NCI-H146 treated with DMSO at 0.1 percent for 48 hours (cell line): ENCODE data around the gene MTCL1.

Experiments
- DNase-seq: peaks from one replicate; lab custom pipeline; 2025; ENCODE audit not compliant: unreplicated experiment; lab: John Stamatoyannopoulos, UW

Gene MTCL1

DNA sequence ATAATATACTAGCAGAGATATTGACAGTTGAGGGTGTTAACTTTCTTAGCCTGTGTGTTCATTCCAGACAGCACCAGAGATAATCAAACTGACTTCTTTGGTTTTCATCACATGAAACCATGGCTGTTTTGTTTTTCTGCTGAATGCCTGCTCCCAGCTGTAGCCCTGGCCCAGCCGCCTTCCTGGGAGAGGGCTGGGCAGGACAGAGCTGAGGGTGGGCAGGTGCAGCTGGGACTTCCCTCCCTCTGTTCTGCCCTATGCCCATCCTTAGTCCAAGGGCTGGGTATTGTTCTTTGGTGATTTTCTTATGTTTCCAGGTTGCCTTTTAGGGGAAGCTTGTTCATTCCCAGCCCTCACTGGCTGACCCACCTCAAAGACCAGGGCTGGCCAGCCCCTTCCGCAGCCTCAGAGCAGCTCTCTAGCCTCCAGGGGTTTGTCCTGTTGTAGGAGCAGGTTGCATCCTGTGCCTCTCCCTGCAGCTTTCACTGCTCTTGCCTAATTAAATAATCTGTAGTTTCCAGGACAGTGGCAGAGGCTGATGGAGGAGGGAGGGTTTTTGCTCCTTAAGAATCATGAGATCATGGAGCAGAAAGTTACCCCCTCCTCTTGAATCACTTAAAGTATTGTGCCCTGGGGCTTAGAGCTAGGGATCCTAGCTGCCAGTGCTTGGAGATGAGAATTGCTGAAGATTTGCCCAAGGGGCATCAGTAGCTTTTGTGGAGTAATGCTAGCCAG lies 61.4 kb downstream of the MTCL1 start:
- no peak for DNase-seq

DNA sequence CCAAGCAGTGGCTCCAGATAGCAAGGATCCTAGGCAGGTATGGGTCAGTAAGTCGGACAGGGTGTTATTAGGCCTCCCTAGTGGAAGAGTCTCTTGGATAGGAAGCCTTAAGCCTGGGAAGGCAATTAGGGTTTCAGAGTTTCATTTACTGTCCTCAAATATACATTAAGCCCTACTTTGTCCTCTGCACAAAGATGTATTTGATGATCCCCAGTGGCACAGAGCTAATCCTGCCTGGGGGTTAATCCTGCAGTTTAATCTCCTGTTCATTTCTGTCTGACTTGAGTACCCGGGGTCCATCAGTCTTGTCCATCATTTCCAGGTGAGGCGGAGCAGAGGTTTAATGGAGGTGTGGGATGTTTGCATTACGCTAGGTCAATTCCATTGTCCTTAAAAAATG lies 62.0 kb downstream of the MTCL1 start:
- no peak for DNase-seq

DNA sequence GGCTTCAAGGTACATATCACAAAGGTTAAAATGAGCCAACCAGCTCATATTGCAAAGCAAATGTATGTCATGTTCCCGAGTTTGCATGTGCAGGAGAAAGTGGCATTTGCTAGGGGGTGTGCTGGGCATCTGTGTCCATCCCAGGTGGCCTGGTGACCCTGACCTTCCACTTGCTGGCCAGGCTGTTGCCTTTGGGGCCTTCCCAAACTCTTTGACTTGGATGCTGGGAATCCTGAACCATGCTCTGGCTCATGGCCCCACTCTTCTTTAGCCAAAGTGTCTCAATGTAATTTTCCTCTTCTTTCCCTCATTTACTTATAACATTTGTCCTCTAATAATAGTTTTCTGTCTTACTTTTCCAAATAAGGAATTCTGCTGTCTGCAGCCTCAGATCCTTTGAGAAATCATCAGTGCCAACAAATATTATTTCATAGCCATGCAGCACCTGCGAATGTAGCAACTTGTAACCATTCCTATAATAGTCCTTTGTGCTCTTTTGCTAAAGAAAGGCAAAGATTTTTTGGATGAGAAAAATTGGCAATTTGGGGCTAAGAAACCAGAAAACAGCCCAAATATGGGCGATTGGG lies 64.2 kb downstream of the MTCL1 start:
- no peak for DNase-seq

DNA sequence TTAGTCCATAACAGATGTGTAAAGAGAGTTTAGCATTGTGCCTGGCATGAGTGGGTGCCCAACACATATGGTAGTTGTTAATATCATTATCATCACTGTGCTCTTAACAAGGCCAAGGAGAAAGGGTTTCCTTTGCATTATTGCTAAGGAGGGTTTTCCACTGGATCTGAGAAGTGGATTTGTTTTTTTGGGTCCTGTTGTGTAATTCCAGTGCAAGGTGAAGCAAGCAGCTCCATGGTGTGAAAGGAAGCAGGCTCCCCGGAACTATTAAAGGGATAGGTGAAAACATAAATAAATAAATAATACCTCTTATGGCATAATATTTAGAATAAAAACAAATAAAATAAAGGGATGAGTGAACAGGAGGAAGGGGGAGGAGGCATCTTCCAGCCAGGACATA lies 65.3 kb downstream of the MTCL1 start:
- DNase-seq = no peak

DNA sequence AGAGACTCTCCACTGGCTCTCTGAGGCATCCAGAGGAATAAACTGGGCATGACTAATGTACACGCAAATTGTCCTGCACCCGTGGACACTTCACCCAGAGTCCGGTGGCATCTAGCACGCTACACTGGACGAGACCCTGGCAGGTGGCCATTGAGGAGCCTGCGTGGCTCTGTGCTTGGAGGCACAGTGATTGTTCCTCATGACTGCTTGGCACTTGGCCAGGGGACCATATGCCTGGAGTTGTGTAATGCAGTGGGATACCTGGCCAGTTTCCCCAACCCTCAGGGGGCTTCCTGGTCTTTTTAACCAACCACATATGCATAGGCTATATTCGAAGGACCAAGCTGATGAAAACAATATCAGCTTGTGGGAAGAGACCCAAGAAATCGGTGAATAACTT lies 66.6 kb downstream of the MTCL1 start:
- DNase-seq = no peak

DNA sequence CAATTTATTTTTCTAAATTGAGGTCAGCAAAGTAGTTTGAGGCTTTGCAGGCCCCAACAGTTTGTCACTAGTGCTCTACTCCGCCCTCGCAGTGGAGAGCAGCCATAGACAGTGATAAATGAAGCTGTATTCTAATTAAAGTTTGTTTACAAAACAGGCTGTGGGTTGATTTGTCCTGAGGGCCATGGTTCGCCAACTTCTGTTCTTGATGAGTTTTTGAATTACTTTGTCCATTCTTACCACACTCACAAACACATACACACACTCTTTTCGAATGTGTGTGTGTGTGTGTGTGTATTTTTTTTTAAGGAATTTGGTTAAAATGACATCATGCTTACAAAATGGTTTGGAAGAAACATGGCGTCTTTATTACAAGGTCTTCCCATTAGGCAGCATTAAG lies 68.6 kb downstream of the MTCL1 start:
- DNase-seq = no peak

DNA sequence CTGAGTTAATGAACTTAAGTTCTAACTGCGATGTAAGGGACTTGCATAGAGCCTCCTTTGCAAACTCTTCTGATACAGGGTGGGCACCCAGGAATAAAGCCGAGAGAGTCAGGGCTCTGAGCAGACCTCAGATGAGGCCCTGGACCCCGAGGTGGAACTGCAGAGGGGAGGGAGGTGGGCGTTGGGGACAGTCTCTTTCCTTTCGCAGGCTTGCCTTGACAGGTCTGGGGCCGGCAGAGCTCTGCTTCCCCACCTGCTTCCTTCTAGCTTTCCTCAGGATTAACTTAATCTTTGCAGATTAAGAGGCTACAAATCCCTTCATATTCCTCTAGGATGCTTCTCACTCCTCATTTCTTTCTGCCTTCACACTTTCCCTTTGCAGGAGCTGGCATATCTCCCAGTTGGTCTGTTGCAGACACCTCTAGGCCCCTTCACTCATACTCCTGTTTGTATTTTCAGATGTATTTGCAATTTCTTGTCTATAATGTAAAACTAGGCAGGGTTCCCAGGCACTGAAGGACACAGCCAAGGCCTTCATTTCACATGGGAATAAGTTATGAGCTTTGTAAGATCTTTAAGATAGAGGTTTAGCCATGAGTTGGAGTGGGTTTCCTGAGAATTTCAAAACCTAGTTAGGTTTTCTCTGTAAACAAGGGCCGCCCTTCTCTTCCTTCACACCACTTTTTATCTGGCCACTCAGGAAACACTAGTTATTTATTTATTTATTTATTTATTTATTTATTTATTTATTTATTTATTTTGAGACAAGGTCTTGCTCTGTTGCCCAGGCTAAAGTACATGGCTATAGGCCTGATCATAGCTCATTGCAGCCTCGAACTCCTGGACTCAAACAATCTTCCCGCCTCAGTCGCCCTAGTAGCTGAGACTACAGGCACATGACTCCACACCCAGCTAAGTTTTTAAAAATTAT lies 70.9 kb downstream of the MTCL1 start:
- no peak for DNase-seq

DNA sequence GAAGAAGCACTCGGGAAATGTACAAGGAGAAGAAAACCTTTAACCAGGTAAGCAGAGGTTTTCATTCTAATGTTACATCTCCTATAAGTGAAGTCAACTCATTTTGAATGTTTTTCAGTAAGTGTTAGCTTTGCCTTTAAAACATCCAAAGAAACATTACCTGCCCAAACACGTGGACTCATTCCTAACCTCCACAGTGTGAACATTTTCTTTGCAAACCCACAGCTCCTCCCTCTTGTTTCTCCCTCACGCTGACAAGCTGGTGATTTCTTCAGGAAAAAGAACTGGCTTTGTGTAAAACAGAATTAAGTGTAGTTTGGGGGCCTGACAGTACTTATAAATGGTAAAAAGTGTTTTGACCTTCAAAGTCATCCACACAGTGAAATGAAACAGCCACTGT lies 72.5 kb downstream of the MTCL1 start:
- DNase-seq = no peak

DNA sequence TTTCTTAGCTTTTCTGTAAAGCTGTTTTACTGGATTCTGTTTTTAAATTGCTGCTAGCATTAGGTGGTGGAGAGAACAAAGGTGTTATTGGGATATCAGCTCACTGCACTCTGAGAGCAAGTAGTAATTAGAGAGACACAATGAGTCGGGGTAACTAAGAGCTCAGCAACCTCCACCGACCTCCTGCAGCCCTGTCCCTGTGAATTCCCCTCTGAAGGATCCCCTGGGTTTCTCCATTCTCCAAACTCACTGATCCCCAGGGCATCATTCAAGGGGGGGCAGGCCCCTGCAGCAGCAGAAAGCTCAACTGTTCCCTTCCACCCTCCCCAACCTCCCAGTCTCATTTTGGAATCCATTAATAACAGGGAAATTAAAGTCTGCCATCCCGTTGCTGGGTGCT lies 73.0 kb downstream of the MTCL1 start:
- peak; percentile 69 for DNase-seq

DNA sequence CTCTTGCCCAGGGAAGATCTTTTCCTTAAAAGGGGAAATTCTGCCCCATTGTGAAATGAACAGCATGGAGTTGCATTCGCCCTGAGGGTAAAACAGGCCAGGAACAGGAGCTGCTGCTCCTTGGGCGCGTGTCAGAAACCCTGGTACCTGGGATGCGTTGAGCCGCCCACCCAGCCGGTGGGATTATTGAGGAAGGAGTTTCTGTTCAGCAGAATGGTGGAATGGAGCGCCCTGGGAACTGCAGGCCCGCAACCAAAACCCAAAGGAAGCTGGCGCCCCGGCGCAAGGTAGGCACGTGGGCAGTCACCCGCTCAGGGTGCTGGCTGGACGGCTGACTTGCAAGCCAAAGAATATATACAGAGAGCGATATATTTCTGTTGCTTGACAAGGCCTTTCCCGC lies 73.5 kb downstream of the MTCL1 start:
- no peak for DNase-seq

DNA sequence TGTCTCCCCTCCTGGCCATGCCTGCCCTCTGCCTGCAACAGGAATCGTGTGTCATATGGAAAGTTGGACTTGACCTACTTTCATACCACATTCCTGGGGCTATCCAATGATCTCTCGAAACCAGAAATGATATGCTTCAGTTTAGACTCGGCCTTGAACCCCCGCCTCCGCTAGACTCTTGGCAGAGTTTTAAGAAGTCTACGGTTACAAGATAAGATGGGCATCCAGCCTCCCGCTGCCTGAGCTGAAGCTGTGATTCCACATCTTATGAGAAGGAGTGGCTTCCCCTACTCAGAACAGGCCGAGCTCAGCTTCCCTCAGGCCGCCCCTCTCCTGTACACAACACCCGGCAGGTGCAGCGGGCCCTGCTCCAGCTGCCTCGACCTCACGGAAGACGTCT lies 73.9 kb downstream of the MTCL1 start:
- DNase-seq = no peak

DNA sequence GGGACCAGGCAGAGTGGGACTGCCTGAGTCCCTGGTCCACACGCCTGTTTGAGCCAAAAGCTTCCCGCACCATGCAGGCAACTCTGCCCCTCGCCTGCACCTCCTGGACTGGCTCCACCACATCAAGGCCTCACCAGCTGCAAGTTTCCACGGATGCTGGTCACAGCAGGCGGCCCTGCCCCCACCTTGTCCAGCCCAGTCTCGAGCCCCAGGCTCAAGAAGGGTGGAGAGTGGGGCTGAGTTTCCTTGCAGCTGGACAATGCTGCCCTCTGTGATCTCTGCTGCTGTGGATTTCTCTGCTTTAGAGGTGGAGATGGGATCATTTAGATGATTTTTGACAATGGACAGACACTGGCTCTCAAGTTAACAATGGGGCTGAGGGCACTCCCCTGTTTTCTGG lies 74.9 kb downstream of the MTCL1 start:
- DNase-seq = no peak

DNA sequence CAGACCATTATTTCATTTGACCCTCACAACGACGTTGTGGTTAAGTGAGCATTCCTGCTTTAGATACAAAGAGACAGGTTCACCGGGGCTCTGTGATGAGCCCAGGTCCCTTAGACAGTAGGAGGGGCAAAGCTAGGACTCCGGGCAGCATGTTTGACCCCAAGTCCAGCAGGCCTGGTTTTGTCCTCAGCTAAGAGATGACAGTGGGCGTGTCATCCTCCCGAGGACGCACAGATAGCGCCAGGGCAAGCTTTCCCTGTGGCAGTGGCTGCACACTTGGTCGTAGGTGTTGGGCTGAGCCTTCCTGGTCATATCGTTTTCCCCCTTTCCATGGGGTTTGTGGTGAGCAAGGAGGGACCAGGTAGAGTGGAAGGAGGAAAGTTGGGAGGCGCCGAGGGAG lies 76.3 kb downstream of the MTCL1 start:
- no peak for DNase-seq

DNA sequence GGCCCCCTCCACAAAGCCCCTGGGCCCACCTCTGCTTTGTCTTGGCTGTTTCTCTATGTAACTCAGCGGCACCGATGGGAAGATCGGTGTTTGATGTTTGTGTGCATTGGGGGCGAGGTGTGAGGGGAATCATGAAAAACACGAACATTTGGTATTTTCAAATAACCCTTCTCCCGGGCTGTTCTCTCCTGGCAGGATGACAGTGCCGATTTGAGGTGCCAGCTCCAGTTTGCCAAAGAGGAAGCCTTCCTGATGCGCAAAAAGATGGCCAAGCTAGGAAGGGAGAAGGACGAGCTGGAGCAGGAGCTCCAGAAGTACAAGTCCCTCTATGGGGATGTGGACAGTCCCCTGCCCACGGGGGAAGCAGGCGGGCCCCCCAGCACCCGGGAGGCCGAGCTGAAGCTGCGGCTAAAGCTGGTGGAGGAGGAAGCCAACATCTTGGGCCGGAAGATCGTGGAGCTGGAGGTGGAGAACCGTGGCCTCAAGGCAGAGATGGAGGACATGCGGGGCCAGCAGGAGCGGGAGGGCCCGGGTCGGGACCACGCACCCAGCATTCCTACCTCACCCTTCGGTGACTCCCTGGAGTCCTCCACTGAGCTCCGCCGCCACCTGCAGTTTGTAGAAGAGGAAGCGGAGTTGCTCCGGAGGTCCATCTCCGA lies 78.1 kb downstream of the MTCL1 start:
- no peak for DNase-seq

DNA sequence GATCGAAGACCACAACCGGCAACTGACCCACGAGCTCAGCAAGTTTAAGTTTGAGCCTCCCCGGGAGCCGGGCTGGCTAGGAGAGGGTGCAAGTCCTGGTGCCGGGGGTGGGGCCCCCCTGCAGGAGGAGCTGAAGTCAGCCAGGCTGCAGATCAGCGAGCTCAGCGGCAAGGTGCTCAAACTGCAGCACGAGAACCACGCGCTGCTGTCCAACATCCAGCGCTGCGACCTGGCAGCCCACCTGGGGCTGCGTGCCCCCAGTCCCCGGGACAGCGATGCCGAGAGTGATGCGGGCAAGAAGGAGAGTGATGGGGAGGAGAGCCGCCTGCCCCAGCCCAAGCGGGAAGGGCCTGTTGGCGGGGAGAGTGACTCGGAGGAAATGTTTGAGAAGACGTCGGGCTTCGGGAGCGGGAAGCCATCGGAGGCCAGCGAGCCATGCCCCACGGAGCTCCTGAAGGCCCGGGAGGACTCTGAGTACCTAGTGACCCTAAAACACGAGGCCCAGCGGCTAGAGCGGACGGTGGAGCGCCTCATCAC lies 78.7 kb downstream of the MTCL1 start:
- DNase-seq = no peak

DNA sequence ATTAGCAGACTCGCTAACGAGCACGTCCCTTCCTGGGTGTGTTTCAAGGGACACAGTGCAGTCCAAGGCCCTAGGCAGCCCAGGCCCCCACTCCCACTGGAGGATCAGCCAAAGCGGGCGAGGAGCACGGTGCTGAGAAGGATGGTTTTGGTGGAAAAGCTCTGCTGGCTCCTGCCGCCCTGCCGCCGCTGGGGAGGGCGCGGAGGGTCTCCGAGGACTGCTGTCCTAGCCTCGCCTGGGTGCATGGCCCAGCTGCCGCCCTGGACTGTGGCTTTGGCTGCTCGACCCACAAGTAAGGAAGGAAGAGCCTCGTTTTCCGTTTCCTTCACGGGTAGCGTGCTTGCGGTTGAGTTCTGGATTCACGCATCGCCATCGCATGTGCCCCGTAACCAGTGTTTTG lies 79.9 kb downstream of the MTCL1 start:
- DNase-seq = no peak

DNA sequence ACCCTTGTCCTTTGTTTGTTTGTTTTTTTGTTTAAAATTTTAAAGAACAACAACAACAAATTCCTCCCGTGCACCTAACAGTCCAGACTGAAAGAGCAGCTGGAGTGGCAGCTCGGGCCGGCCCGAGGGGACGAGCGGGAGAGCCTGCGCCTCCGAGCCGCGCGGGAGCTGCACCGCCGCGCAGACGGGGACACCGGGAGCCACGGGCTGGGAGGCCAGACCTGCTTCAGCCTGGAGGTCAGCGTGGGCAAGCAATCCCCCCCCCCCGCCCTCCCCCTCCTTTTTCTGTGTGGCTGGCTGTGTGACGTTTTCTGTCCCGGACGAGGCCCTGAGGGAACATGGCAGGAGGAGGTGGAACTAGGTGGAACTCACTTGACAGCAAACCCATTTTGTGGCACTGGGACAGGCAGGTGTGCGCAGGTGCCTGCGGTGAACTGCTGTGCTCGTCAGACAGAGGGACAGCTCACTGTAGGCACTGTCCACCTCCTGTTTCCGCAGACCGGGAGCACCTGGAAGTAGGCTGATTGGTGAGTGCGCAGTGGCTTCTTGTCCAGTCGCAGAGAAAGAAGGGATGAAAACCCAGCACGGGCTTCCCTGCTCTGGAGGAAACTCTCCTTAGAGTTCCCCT lies 80.6 kb downstream of the MTCL1 start:
- DNase-seq = no peak

DNA sequence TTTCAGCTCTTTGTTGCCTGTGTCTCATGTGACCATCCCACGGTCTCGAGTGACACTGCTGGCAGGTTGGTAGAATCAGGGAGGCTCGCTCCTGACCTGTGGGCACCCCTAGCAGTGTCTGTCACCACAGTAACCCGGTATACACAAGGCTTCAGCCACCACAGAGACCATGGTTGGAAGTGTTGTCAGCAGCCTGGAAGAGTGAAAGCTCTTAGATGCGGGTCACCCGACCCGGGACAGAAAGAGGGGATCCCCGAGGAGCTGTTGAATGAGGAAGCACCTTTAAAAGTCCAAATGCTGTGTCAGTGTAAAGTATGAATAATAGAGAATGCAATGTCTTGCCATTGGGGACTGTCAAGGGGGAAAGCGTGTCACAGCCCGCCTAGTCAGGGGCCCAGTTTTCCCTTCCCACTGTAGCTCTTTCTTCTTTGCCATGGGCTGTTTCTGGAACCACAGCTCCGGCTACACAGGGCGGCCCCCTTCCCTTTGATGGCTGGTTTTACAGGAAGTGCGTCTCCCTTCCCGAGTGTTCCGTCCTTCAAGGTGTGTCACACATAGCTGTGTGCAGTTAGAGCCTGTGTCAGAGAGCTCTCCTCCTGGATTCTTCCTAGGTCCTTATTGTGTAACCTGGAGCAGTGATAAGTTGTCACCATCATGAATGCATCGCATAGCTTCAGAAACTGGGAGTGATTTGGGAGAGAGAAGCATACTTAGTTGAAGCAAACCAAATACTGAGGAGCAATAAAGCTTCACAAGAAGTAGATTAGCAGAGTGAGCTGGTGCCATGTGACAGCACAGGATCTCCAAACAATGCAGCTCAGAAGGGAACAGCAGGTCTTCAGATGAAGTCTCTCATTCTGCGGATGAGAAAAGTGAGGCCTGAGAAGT lies 81.4 kb downstream of the MTCL1 start:
- DNase-seq = no peak

DNA sequence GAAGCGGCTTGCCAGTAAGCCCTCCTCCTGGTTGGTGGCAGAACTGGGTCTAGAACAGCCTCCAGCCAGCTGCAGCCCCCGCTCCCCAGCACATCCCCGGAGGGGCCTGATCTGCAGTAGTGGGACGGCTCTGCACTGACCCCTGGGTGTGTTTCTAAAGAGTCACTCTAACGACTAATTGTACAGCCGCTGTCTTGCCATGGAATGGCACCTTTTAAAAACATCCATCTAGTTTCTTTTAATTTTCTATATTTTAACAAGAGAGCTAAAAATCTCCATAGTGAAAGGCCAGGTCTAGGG lies 82.0 kb downstream of the MTCL1 start:
- no peak for DNase-seq

DNA sequence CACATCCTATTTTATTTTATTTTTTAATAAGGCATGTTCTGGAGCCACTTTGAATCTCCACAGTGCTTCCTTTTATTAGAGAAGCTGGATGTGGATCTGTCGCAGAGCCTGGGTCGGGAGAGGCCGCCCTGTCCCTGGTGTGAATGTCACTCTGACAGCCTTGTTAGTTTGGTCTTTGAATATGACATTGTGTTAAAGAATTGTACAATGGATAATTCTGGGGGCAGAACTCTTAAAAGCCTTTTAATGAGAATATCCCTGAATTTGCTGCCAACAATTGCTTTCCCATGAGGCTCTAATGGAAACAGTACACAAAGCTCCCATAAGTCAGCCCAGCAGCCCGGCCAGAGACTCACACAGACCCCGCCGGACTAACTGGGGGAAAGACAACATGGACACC lies 82.4 kb downstream of the MTCL1 start:
- DNase-seq = no peak
